HG03521 (cell line): ENCODE results near the gene ASTE1.
"Not testable (repeated sequence)": the region's sequence is repeated elsewhere in the genome, so short reads cannot be mapped to it uniquely, and the experiment has no call there.

ENCODE experiments used
- ATAC-seq: cut with Tn5 transposase; IDR thresholded peaks from one replicate; pipeline ENCODE4 v1.9.1; 2021; ENCODE audit warnings: mild to moderate bottlenecking, moderate library complexity; ENCODE audit not compliant: unreplicated experiment

ASTE1 gene

GRCh38 chr3:131009698-131010097 is 16.9 kb downstream of the ASTE1 start:
- no peak for ATAC-seq

GRCh38 chr3:131008326-131008725 is 18.3 kb downstream of the ASTE1 start:
- ATAC-seq, result no peak

DNA sequence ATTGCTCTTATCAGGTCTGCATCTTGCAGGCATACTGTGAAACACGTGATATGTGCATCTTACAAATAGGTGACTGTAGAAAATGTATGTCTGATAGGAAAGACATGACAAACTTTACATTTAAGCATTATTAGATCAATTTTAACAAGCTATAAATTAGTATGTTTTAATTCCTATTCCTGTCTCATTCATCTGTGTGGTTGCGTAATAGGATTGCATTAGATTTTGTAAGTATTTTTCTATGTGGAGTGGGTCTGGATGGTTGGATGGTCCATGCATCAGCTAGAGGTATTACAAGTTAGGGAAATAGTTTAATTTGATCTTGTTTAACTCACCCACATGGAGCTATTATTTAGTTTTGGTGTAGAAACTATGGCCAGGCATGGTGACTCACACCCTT is 18.8 kb downstream of the ASTE1 start:
- no peak for ATAC-seq

DNA sequence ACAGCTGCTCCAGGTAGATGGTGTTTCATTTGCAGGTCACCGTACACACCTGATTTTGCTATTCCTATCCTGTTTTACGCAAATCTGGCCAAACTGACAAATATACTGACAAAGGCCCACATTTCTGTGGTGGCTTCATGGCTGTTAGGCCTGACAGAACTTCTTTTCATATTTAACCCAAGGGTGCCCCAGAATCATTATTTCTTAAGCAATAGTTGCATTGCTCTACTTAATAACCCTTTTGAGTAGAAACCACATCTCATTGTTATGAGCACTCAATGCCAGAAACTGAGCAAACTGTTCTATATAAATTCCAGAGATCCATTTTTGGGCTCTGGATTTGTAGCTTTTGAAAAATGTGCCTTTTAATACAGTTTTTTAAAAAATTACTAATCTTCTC is 19.4 kb downstream of the ASTE1 start:
- no peak for ATAC-seq

GRCh38 chr3:131004603-131005002 is 22.0 kb downstream of the ASTE1 start:
- ATAC-seq, result no peak

DNA sequence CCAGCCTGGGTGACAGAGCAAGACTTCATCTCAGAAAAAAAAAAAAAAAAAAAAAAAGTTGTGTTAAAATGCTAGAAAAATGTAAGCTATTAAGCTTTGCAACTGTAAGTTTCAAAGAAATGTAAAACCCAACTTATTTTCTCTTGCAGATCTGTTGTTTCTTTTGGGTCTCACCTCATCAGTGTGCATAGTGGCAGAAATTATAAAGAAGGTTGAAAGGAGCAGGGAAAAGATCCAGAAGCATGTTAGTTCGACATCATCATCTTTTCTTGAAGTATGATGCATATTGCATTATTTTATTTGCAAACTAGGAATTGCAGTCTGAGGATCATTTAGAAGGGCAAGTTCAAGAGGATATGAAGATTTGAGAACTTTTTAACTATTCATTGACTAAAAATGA is 25.6 kb downstream of the ASTE1 start:
- ATAC-seq, result no peak

GRCh38 chr3:130997289-130997688 is 29.3 kb downstream of the ASTE1 start:
- ATAC-seq, result no peak

DNA sequence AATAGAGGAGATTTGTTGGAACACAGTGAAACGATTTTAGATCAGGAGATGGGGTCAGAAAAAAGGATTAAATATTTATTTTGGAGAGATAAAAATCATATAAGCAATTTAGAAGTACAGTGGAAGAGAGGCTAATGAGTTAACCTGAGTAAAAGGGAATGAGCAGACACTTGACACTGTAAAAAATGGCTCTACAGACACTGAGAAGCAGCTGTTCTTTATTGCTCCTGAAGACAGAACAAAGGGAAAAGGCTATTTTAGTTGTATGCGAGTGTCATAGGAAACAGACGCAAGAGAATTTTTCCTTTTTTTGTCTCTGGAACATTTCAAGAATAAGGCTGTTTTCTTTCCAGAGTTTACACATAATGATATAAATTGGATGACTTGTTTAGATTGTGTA is 34.3 kb downstream of the ASTE1 start:
- no peak for ATAC-seq

DNA sequence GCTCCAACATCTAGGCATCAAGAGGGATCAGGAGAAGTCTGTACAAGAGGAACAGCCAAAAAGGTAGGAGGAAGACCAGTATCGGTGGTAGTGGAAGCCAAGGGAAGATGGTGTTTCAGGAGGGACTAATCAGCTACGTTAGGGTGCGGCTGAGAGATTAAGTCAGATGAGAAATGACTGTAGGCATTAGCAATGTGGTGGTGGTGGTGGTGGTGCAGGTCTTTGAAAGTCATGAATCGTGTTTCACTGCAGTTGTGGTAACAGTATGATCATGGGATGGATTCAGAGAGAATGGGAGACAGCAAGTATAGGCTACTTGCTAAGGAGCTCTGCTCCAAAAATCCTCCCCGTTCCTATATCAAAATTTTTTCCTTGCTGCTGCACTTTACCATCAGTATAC is 35.5 kb downstream of the ASTE1 start:
- ATAC-seq, result no peak

DNA sequence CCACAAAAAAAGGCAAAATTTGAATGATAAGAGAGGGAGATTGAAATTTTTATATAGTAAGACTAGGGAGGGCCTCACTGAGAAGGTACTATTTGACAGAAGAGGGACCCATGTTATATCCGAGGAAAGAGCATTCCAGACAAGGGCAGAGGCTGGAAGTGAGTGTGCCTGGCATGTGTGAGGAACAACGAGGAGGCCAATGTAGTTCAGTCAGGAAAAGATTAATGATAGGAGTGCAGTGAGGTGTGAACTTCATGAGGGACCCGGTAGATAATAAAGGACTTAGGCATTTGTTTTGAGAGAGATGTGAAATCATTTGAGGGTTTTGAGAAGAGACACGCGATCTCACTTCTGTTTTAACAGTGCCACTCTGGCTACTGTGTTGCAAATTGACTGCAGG is 36.3 kb downstream of the ASTE1 start:
- ATAC-seq, result no peak

DNA sequence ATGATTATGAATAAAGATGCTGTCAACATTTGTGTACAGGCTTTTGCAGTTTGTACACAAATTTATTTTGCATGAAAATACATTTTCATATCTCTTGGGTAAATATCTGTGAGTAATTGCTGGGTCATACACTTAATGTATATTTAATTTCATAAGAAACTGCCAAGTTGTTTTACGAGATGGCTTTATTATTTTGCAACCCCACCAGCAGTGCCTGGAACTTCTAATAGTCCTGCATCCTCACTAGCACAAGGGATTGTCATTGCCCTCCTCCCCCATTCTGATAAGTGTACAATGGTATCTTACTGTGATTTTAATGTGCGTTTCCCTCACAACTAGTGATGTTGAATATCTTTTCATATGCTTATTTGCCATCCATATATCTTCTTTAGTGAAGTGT is 45.2 kb downstream of the ASTE1 start:
- no peak for ATAC-seq

DNA sequence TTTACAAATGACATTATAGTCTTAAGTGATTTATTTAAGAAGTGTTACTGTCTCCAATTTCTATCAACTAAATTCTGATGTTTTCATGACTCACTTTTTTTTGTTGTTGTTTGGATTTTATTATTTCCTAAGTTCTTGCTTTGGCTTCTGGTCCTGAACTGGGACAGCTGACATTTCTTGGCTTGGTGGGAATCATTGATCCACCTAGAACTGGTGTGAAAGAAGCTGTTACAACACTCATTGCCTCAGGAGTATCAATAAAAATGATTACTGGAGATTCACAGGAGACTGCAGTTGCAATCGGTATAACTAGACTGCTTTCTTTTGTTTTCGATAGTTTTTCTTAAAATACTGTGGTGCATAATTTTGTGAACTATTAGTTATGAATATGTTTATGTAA is 47.5 kb downstream of the ASTE1 start:
- ATAC-seq, result no peak

GRCh38 chr3:130976706-130977105 is 49.9 kb downstream of the ASTE1 start:
- ATAC-seq, result no peak

DNA sequence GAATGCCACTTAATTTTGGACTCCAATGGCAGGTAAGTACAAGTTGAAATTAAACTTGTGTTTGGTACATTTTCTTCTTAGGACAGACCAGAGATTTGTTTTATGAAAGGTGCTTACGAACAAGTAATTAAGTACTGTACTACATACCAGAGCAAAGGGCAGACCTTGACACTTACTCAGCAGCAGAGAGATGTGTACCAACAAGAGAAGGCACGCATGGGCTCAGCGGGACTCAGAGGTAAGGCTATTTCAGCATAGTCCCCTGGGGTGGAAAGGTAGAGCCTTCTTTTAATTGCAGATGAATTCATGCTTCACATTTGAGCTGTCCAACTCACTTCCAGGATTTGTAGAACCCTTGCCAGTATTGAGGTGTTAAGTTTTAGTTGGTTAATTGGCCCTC is 51.4 kb downstream of the ASTE1 start:
- ATAC-seq, result no peak

DNA sequence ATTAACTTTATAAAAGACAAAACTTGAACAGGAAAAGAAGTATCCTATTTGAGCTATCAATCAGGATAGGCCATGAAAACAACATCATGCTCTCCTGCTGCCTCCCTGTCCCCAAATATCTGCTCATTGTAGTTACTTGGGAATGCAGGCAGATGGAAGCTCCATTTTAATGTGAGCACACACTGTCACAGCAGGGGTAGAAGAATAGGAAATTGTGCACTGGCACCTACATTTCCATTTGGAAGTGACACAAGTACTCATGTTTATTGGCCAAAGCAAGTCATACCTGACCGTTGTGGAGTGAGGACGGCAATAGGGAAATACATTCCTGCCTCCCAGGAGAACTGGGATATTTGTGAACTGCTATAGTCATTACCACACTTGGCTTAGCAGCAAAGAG is 52.4 kb downstream of the ASTE1 start:
- ATAC-seq, result no peak

- ATAC-seq, result no peak
These were observed 53.2 kb downstream of the ASTE1 start for GRCh38 chr3:130973406-130973805.

DNA sequence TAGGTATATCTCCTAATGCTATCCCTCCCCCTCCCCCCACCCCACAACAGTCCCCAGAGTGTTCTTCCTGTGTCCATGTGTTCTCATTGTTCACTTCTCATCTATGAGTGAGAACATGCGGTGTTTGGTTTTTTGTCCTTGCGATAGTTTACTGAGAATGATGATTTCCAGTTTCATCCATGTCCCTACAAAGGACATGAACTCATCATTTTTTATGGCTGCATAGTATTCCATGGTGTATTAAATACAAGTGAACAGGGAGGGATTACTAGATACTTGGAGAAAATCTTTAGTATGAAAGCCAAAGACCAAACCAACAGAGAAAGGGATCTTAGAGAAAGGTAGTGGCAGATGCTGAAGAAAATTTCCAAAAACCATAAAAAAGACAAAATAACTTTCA is 54.0 kb downstream of the ASTE1 start:
- ATAC-seq, result not testable (repeated sequence)

- no peak for ATAC-seq
These were observed 55.4 kb downstream of the ASTE1 start for GRCh38 chr3:130971208-130971607.

- no peak for ATAC-seq
These were observed 57.0 kb downstream of the ASTE1 start for GRCh38 chr3:130969621-130970020.

- ATAC-seq, result no peak
These were observed 58.4 kb downstream of the ASTE1 start for GRCh38 chr3:130968221-130968620.

GRCh38 chr3:130967281-130967680 is 59.3 kb downstream of the ASTE1 start:
- ATAC-seq, result no peak

DNA sequence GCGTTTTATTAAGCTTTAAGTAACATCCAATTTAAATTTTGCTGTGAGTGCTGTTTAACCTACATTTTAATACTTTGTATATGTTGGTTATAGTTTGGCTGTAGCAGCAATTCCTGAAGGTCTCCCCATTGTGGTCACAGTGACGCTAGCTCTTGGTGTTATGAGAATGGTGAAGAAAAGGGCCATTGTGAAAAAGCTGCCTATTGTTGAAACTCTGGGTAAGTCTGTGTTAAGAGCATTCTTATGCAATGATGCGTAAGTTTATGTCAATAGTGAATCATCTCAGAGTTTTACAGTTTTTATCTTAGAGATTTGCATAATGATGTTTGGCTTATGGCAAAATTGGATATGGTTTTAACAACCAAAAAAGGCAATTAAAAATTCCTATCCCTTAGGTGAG is 62.7 kb downstream of the ASTE1 start:
- no peak for ATAC-seq
